HG02970 (cell line): ENCODE data around the gene INPP5B.
"Not testable (repeated sequence)": the region's sequence is repeated elsewhere in the genome, so short reads cannot be mapped to it uniquely, and the experiment has no call there.

ENCODE experiments used
- ATAC-seq: cut with Tn5 transposase; IDR thresholded peaks from one replicate; pipeline ENCODE4 v1.9.1; 2021; ENCODE audit warnings: mild to moderate bottlenecking, moderate library complexity, moderate number of reproducible peaks; ENCODE audit not compliant: unreplicated experiment, low FRiP score

INPP5B gene

GRCh38 chr1:37946703-37947360, at the start of gene INPP5B:
Gene INPP5B, minus strand, starts transcription at chr1:37947053. Its CDS starts 745 bp downstream, at chr1:37946308.
- peak; percentile 63 for ATAC-seq

- no peak for ATAC-seq
Observed at GRCh38 chr1:37995751-37996345, 49.0 kb upstream of the INPP5B start.

- no peak for ATAC-seq
Observed at GRCh38 chr1:37994886-37995566, 48.2 kb upstream of the INPP5B start.

- peak; percentile 25 for ATAC-seq
Observed at GRCh38 chr1:37989361-37989930, 42.6 kb upstream of the INPP5B start.

- ATAC-seq, result no peak
Observed at GRCh38 chr1:37987679-37988078, 40.8 kb upstream of the INPP5B start.

GRCh38 chr1:37983546-37983945, 36.7 kb upstream of the INPP5B start:
- no peak for ATAC-seq

DNA sequence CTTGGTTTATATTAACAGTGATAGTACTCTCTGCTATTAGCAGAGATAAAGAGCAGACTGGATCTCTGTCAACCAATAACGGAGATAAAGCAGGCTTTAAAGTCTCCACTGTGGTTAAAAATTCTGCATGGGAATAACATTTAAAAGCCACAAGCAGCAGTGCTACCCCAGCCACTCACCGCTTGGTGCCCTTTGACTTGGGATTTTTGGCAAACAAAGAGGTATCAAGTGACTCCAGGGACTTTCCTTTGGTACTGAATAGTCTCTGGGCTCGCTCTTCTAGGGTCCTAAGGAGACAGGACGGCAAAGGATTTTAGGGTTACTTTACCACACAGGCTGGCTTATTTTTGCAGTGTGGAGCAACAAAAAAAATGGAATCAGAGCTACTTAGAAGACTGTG, 31.7 kb upstream of the INPP5B start:
- ATAC-seq, result no peak

DNA sequence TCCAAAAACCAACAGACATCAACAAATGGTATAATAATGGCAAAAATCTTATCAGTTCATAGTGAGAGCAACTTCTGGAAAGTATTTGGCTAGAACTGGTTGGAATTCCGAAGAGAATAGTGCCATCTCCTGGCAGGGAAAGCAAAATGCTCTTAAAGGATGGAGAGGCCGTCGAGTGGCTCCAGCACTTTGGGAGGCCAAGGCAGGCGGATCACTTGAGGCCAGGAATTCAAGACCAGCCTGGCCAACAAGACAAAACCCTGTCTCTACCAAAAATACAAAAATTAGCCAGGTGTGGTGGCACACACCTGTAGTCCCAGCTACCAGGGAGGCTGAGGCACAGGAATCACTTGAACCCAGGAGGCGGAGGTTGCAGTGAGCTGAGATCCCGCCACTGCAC, 28.2 kb upstream of the INPP5B start:
- ATAC-seq, result not testable (repeated sequence)

GRCh38 chr1:37974567-37974966, 27.7 kb upstream of the INPP5B start:
- no peak for ATAC-seq

DNA sequence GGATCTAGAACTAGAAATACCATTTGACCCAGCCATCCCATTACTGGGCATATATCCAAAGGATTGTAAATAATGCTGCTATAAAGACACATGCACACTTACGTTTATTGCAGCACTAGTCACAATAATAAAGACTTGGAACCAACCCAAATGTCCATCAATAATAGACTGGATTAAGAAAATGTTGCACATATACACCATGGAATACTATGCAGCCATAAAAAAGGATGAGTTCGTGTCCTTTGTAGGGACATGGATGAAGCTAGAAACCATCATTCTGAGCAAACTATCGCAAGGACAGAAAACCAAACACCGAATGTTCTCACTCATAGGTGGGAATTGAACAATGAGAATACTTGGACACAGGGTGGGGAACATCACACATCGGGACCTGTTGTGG, 26.8 kb upstream of the INPP5B start:
- ATAC-seq, result not testable (repeated sequence)

- no peak for ATAC-seq
Observed at GRCh38 chr1:37965301-37965700, 18.4 kb upstream of the INPP5B start.

- ATAC-seq, result not testable (repeated sequence)
Observed at GRCh38 chr1:37964106-37964505, 17.3 kb upstream of the INPP5B start.

DNA sequence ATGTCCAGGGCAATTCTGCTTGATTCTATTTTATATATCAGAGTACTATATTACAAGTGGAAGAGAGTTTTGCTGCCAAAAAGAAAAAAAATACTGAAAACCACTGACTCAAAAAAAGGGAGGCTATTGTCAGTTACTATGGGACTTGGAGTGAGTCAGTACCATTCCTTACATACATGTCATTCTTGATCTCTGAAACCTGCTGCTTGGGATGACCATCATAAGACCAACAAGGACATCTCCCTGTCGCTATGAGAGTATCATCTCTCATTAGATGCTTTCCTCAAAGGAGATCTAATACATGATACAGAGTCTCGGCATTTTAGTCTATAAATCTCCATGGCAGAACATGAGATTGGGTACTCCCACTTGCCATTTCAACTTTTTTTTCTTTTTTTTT, 11.8 kb upstream of the INPP5B start:
- no peak for ATAC-seq

GRCh38 chr1:37955685-37956084, 8.8 kb upstream of the INPP5B start:
- no peak for ATAC-seq

GRCh38 chr1:37954316-37954971, 7.6 kb upstream of the INPP5B start:
- no peak for ATAC-seq

- ATAC-seq, result no peak
Observed at GRCh38 chr1:37952738-37953137, 5.9 kb upstream of the INPP5B start.

DNA sequence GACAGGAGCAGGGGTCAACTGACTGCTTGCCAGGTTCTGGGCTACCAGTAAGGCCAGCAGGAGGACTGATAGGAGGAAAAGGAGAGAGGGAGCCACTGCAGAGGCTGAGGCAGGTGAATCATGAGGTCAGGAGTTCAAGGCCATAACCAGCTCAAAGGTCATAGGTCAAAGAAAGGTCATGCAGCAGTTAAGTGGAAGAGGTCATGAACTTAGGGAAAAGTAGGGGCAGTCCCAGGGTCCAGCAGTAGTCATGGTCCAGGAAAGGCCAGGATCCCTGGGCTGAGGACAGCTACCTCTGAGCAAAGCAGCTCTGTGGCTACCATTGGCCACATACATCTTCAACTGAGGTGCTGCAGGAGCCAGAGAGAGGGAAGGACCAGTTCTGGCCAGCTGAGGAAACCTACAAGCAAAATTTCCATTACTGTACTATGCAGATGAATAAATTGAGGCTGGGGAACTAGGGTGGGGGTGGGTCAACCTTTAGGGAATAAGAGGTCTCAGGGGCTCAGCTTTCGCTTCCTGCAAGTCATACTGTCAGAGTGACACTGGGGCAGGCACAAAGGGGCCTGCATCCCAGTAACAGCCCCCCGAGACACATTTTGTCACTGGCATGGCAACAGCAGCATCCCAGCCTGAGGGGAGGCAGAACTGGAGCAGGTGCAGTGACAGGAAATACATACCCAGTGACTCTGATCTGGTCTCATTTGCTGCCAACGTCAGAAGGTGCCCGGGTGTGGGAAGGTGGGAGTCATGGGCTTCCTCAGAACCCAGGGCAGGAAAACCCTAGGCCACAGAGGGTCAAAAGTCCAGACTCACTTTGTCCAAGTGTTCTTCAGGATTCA, 5.2 kb upstream of the INPP5B start:
- no peak for ATAC-seq

GRCh38 chr1:37951041-37951782, 4.4 kb upstream of the INPP5B start:
- no peak for ATAC-seq

GRCh38 chr1:37949524-37950152, 2.8 kb upstream of the INPP5B start:
- ATAC-seq, result no peak
